ENCODE results near the gene PLCB2. TPM values are rescaled to one million over a fixed set of nuclear protein-coding genes. Genes with fewer than 3 reads are reported as not detected.

The PLCB2 gene
- total and polyA plus RNA-seq, 12 donors: 2.5 to 100 (median 24.3) TPM

- DNase-seq: peak; percentile 80 to 90 (median 86)
- Histone ChIP-seq H3K27me3 (no peaks in the 10 kb centered on the region), H3K36me3 (replicated peaks in 1 of 2) (no peaks in the 10 kb centered on the region), H3K9me3 (replicated peaks in 1 of 3) (no peaks in the 10 kb centered on the region), H3K4me1 (replicated peaks in 1 of 2) (peaks cover 31 to 38% of the 10 kb centered on the region in 2 donors), H3K27ac (peak overlapping the region; percentile 89 to 96 (median 92)), H3K4me3 (peak overlapping the region in 2 of 4 donors; percentile 25 to 54)
- TF ChIP-seq POLR2A (IDR thresholded peaks at IDR 0.05) (no peak), CTCF (IDR thresholded peaks at IDR 0.05) (peak in 1 of 6 experiments; percentile 29)
- intact Hi-C loops (cut with DNase I): no loop called here
- WGBS, 4 donors: 8 to 34% (median 27%) methylated on average over 3 to 14 of the region's 14 CpGs
Measured at GRCh38 chr15:40340038-40340739, 32.5 kb upstream of the PLCB2 start.

GRCh38 chr15:40339621-40339945 is 31.8 kb upstream of the PLCB2 start:
- Histone ChIP-seq H3K36me3 (replicated peaks in 1 of 2) (no peaks in the 10 kb centered on the region), H3K9me3 (replicated peaks in 1 of 3) (no peaks in the 10 kb centered on the region), H3K4me3 (peak overlapping the region in 1 of 4 donors; percentile 54), H3K27ac (peak overlapping the region in 4 of 5 donors; percentile 91 to 96 (median 92)), H3K27me3 (no peaks in the 10 kb centered on the region), H3K4me1 (replicated peaks in 1 of 2) (peaks cover 31 to 42% of the 10 kb centered on the region in 2 donors)
- no peak for DNase-seq
- 84 to 100% (median 89%) methylated on average over 2 to 7 of the region's 7 CpGs for WGBS, 4 donors
- intact Hi-C loops (cut with DNase I): no loop called here
- TF ChIP-seq CTCF (IDR thresholded peaks at IDR 0.05): no peak
- TF ChIP-seq POLR2A (IDR thresholded peaks at IDR 0.05): no peak

GRCh38 chr15:40338921-40339620 is 31.3 kb upstream of the PLCB2 start:
- no peak for TF ChIP-seq CTCF (IDR thresholded peaks at IDR 0.05)
- no peak for TF ChIP-seq POLR2A (IDR thresholded peaks at IDR 0.05)
- peak in 2 of 7 donors; percentile 28 to 66 for DNase-seq
- Histone ChIP-seq H3K27me3 (no peaks in the 10 kb centered on the region), H3K4me1 (replicated peaks in 1 of 2) (peaks cover 31 to 47% of the 10 kb centered on the region in 2 donors), H3K9me3 (replicated peaks in 1 of 3) (no peaks in the 10 kb centered on the region), H3K4me3 (peak overlapping the region in 1 of 4 donors; percentile 54), H3K36me3 (replicated peaks in 1 of 2) (no peaks in the 10 kb centered on the region), H3K27ac (peak overlapping the region in 2 of 5 donors; percentile 91 to 96)
- intact Hi-C loops (cut with DNase I): no loop called here
- WGBS, 4 donors: 67 to 87% (median 83%) methylated on average over 1 to 11 of the region's 11 CpGs

DNA sequence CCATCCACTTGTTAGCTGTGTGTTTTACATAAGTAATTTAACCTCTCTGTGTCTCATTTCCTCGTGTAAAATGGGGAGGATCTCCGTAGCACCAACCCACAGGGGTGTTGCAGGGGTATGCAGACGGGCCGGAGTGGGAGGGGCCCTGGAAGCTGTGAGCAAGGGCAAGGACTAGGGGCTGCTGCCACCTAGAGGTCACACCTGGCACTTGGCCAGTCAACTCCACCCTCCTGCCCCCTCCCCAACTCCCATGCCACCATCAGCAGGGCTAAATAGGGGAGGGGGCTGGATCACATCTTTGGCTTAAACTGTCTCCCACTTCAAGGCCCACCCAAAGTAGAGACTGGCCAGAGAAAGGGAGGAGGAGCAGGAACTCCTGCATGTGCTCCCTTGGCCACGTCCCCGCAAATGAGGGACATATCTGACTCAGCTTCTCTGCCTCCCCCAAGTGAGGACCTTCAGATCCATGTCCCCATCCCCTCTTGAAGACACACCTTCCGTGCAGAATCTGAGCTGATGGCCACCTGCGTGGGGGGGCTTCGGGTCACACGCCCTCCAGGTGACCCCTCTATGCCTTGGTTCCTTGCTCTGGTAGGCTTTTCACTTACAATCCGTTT is 30.4 kb upstream of the PLCB2 start:
- Histone ChIP-seq H3K27me3 (no peaks in the 10 kb centered on the region), H3K36me3 (replicated peaks in 1 of 2) (no peaks in the 10 kb centered on the region), H3K9me3 (replicated peaks in 1 of 3) (no peaks in the 10 kb centered on the region), H3K4me1 (replicated peaks in 1 of 2) (peaks cover 31 to 48% of the 10 kb centered on the region in 2 donors), H3K4me3 (no peak overlapping the region), H3K27ac (peak overlapping the region in 1 of 5 donors; percentile 54)
- WGBS, 4 donors: 45 to 63% (median 52%) methylated on average over 11 of the region's 11 CpGs
- DNase-seq: peak in 5 of 7 donors; percentile 67 to 83 (median 72)
- intact Hi-C loops (cut with DNase I): no loop called here
- TF ChIP-seq POLR2A (IDR thresholded peaks at IDR 0.05) (no peak), CTCF (IDR thresholded peaks at IDR 0.05) (peak; percentile 15 to 59 (median 50))
